Body of pancreas (tissue), 4 donors: ENCODE measurements around the gene ADGRB2. TPM values are rescaled to one million over a fixed set of nuclear protein-coding genes. Genes with fewer than 3 reads are reported as not detected.

Experiments used
- ATAC-seq: fragments of 150-250 bp; one replicate; pipeline ENCODE4 v1.9.1; 2016
- DNase-seq, 4 donors: peaks; one replicate each; pipeline ENCODE4 v3.0.0-alpha.2; 2019
- H3K27ac ChIP-seq, 4 donors: fragments of 200-600 bp; sonication (generic); 1 replicate in 3 of 4; 2 replicates in 1 of 4; pipeline versions ENCODE4 v1.5.1 to v1.6.1; 2016 to 2019; ENCODE audit warnings: mild to moderate bottlenecking in 1 of 4, mixed read lengths in 1 of 4, moderate library complexity in 1 of 4
- H3K27me3 ChIP-seq, 2 donors: fragments of 200-600 bp; sonication (generic); one replicate each; pipeline ENCODE4 v1.6.0; 2016; ENCODE audit warnings: mild to moderate bottlenecking in 1 of 2
- H3K36me3 ChIP-seq, 2 donors: fragments of 200-600 bp; sonication (generic); replicated peaks in 1 of 2; 2 replicates each; pipeline ENCODE4 v1.5.1; 2016; ENCODE audit warnings: low read depth in 2 of 2; ENCODE audit not compliant: insufficient read depth in 1 of 2
- H3K4me1 ChIP-seq: fragments of 200-600 bp; sonication (generic); one replicate; pipeline ENCODE4 v1.6.0; 2016
- H3K4me3 ChIP-seq, 2 donors: fragments of 200-600 bp; sonication (generic); 1 replicate in 1 of 2; 2 replicates in 1 of 2; pipeline ENCODE4 v1.5.1; 2016 to 2019
- H3K9me3 ChIP-seq, 3 donors: fragments of 200-600 bp; sonication (generic); 1 replicate in 2 of 3; 2 replicates in 1 of 3; pipeline ENCODE4 v1.5.1; 2016
- POLR2A ChIP-seq, 3 donors: fragments of 450-650 bp; IDR thresholded peaks; one replicate each; pipeline ENCODE4 v1.6.1; 2016; ENCODE audit warnings: antibody characterized with exemption in 3 of 3, mild to moderate bottlenecking in 2 of 3
- WGBS, 2 donors: methylation state at CpG; one replicate each; pipeline ENCODE4 v1.1.5; 2017; 5-methylcytosine and 5-hydroxymethylcytosine counted together
- intact Hi-C: fragments of 100-400 bp; cut with DNase I; formaldehyde crosslinking; loops from one replicate; pipeline ENCODE4 v1.15.1; 2023
- total RNA-seq, 2 donors: library from RNA; depleted of rRNA; stranded (reverse); fragments of >200 nt; gene quantifications; one replicate each; pipeline ENCODE4 v1.1.0, GENCODE V29; 2016
- TF ChIP-seq, protein P1 (sequence below), 7 experiments: fragments of 450-650 bp in 4 of 7; fragments of 200-600 bp in 3 of 7; sonication (generic) in 3 of 7; IDR thresholded peaks; one replicate each; pipeline ENCODE4 v1.5.1; 2016 to 2019; ENCODE audit warnings: antibody characterized with exemption in 7 of 7

Gene ADGRB2
- total RNA-seq, 2 donors from 2014 or later: 0.26 to 3.0 TPM

GRCh38 chr1:31717341-31717740 lies 46.8 kb downstream of the ADGRB2 start:
- Histone ChIP-seq H3K4me1 (peaks cover 24% of the 10 kb centered on the region), H3K27me3 (no peaks in the 10 kb centered on the region), H3K9me3 (no peaks in the 10 kb centered on the region), H3K4me3 (no peak overlapping the region), H3K27ac (no peak overlapping the region), H3K36me3 (no peaks in the 10 kb centered on the region)
- 56 to 74% methylated on average over 6 of the region's 6 CpGs for WGBS, 2 donors
- ATAC-seq (no peak), DNase-seq (no peak)
- intact Hi-C loops: no loop called here
- no peak for TF ChIP-seq POLR2A (IDR thresholded peaks at IDR 0.05)
- TF ChIP-seq, protein P1, sequence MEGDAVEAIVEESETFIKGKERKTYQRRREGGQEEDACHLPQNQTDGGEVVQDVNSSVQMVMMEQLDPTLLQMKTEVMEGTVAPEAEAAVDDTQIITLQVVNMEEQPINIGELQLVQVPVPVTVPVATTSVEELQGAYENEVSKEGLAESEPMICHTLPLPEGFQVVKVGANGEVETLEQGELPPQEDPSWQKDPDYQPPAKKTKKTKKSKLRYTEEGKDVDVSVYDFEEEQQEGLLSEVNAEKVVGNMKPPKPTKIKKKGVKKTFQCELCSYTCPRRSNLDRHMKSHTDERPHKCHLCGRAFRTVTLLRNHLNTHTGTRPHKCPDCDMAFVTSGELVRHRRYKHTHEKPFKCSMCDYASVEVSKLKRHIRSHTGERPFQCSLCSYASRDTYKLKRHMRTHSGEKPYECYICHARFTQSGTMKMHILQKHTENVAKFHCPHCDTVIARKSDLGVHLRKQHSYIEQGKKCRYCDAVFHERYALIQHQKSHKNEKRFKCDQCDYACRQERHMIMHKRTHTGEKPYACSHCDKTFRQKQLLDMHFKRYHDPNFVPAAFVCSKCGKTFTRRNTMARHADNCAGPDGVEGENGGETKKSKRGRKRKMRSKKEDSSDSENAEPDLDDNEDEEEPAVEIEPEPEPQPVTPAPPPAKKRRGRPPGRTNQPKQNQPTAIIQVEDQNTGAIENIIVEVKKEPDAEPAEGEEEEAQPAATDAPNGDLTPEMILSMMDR (IDR thresholded peaks at IDR 0.05): no peak

DNA sequence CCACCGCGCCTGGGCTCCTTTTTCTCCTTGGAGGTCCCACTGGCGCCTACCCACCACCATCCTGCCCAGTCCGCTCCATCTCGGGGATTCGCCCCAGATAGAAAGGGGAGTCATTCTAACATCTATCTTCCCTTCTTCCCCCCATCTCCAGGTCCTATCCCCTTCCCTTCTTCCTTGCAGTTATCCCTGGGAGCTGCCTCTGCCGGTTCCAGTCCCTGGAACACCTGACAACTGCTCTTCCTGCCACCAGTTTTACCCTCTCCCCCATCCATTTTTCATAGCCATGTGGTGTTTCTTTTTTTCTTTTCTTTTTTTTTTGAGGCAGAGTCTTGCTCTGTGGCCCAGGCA lies 48.3 kb downstream of the ADGRB2 start:
- intact Hi-C loops: no loop called here
- Histone ChIP-seq H3K36me3 (no peaks in the 10 kb centered on the region), H3K4me1 (peaks cover 20% of the 10 kb centered on the region), H3K27me3 (no peaks in the 10 kb centered on the region), H3K4me3 (no peak overlapping the region), H3K9me3 (no peaks in the 10 kb centered on the region), H3K27ac (no peak overlapping the region)
- TF ChIP-seq POLR2A (IDR thresholded peaks at IDR 0.05): no peak
- TF ChIP-seq, protein P1 (IDR thresholded peaks at IDR 0.05): peak in 1 of 7 experiments; percentile 19
- ATAC-seq: no peak
- no peak for DNase-seq
- WGBS, 2 donors: 2 to 4% methylated on average over 7 of the region's 7 CpGs

DNA sequence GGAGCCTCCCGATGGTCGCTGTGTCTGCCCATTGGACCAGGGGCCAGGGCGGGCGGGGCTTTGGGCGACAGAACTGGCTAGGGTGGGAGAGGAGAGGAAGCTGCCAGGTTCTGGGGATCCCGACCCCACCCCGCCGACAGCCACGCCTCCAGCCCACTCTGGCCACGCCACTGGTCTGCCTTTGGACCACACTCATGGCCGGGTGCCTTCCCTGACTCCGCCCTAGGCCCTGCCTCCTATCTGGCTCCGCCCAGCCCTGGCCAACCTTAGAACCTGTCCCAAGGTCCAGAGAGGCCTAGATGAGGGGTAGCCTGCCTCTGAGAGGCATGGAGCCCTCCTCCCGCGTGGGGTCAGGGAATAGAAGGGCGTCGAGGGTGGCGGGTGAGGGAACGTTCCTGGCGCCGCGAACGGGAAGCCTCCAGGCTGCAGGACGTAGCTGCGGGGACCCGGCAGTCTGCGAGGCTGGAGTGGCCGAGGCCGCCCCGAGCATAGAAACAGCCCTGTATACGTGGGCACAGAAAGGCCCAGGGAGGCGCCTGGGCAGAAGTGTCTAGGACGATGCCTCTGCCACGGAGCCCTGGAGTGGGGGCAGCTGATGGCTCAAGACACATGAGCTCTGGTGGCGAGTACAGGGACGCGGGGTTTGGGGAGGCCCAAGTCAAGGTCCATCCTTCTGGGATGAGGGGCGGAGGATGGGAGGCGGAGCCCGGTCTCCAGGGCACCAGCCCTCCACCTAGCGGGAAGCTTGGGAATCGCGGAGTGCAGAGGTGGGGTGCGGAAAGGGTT lies 48.9 kb downstream of the ADGRB2 start:
- H3K27me3 ChIP-seq: no peaks in the 10 kb centered on the region
- WGBS, 2 donors: 2% methylated on average over 12 to 42 of the region's 44 CpGs
- H3K4me1 ChIP-seq: peaks cover 20% of the 10 kb centered on the region
- no peaks in the 10 kb centered on the region for H3K36me3 ChIP-seq
- ATAC-seq (peak; percentile 81), DNase-seq (peak; percentile 67 to 83 (median 77))
- intact Hi-C loops: no loop called here
- peak overlapping the region; percentile 1 to 66 (median 36) for H3K27ac ChIP-seq
- H3K9me3 ChIP-seq: no peaks in the 10 kb centered on the region
- H3K4me3 ChIP-seq: no peak overlapping the region
- TF ChIP-seq, protein P1 (IDR thresholded peaks at IDR 0.05): peak; percentile 63 to 86 (median 75)
- peak in 1 of 3 donors; percentile 41 for TF ChIP-seq POLR2A (IDR thresholded peaks at IDR 0.05)

GRCh38 chr1:31714442-31715086 lies 49.6 kb downstream of the ADGRB2 start:
- peak; percentile 29 to 39 (median 36) for DNase-seq
- no peaks in the 10 kb centered on the region for H3K27me3 ChIP-seq
- peak overlapping the region; percentile 1 to 66 (median 36) for H3K27ac ChIP-seq
- peak; percentile 16 for ATAC-seq
- H3K9me3 ChIP-seq: no peaks in the 10 kb centered on the region
- TF ChIP-seq, protein P1 (IDR thresholded peaks at IDR 0.05): peak in 1 of 7 experiments; percentile 14
- no peak for TF ChIP-seq POLR2A (IDR thresholded peaks at IDR 0.05)
- no peak overlapping the region for H3K4me3 ChIP-seq
- intact Hi-C loops: loop anchor here (5.0 kb wide), 1 partner anchor 42 kb away; no protein-coding TSS in a partner anchor
- WGBS, 2 donors: 9 to 13% methylated on average over 19 to 27 of the region's 39 CpGs
- peaks cover 20% of the 10 kb centered on the region for H3K4me1 ChIP-seq
- H3K36me3 ChIP-seq: no peaks in the 10 kb centered on the region
